GM12872 (cell line): ENCODE results near the gene PPARG.

Source experiments
- CTCF ChIP-seq: IDR thresholded peaks from 3 replicates; pipeline ENCODE4 v1.5.1; 2011; ENCODE audit warnings: low read depth, mild to moderate bottlenecking, low read length, moderate library complexity; ENCODE audit not compliant: insufficient read depth

Gene PPARG

DNA sequence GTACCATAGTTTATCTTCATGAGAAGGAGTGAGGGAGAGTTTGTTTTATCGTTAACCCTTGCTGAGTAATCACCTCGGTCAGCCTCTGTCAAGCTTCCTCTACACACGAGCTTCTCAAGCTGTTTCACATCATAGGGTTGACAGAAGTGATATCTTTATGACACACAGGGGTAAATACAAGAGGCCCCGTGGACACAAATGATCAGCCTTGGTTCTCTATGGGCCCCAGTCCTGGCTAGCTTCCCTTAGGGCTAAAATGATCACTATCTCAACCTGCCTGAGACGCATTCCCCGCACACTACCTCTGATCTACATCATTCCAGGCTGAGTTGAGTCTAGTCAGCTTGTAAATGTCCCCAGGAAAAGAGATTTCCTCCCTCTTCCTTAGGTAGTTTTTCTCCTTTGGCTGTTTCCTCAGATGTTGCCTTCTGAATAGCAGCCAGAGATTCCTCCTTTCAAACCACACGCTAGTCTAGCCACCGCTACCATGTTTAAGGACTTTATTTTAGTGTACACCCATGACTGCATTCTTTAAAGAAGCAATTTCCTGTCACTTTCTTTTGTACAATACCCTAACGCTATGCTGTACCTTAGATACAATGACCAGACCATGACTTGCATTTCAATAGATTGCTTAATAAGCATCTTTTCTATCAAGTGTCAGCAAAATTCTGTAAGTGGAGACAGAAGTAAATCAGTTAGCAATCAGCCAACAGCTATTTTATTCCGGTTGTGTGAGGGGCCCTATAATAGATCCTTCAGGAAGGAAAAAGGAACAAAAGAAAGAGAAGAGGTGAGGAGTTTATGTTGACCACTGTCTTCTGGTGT, 35.1 kb upstream of the PPARG start:
- TF ChIP-seq CTCF, result no peak

DNA sequence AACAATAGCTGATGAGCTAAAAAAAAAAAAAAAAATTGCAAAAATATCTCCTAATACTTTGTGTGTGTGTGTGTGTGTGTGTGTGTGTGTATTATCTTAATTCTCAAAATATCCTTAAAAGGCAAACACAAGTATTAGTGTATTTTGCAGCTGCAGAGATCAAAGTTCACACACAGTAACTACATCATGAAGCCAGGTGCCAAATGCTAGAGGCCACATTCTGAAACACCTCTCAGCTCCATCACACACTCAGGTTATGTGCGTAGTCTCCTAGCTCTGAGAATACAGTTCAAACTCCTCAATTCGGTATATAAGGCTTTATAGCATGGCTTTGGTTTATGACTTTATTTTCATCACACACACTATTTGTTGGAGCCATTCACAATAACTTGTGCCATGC, 33.5 kb upstream of the PPARG start:
- TF ChIP-seq CTCF, result no peak

DNA sequence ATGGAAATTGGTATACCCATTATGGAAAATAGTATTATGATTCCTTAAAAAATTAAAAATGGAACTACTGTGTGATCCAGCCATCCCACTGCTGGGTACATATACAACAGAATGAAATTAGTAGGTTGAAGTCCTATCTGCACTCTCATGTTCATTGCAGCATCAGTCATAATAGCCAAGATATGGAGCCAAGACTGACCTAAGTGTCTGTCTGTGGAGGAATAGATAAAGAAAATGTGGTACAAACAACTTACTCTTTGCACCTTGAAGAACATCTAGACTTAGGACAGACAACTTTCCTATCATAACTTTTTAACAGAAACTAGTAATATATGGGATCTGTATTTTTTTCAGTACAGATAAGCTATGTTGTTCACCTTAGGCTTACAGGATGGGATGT, 30.0 kb upstream of the PPARG start:
- TF ChIP-seq CTCF, result no peak

DNA sequence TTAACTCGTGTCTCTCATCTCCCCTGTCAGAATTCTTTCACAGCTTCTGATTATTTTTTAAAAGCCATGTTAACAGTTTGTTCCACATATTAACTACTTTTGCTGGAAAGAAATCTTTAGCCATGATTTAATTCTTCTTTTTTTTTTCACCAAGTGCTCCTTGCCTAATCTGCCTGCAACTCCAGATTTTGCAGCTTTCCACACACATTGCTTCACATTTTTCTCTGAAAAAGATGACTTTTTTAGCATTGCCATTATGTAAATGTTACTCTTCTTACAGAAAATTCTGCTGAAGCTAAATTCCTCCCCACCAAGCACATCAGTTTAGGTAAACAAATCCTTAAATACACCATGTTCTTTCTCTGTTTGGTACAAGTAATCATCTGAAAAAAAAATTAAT, 23.4 kb upstream of the PPARG start:
- no peak for TF ChIP-seq CTCF

DNA sequence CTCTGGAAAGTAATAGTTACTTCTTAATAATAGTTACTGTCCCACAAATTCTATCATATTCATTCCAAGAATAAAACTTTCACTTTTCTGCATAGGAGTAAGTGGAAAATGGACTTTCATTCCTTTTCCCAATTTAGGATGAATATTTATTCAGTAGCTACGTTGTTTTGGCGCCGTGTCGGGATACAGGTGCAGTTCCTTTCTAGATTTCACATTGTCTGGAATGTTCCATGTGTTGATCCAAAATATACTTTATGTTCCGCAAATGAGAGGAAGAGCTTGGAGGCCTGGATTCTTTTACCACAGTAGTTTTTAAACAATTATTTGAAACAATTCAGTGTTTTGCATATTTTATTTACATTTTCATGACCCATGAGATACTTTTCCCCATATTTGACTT, 22.8 kb upstream of the PPARG start:
- no peak for TF ChIP-seq CTCF

- no peak for TF ChIP-seq CTCF
These were observed 21.4 kb upstream of the PPARG start for GRCh38 chr3:12267376-12268030.

GRCh38 chr3:12268049-12268735, 20.7 kb upstream of the PPARG start:
- TF ChIP-seq CTCF, result no peak
